Vagina (tissue), 2 donors: Measurements from ENCODE around the gene TSC22D1.

Experiments
- POLR2A ChIP-seq, 2 donors: fragments of 450-650 bp; IDR thresholded peaks; one replicate each; pipeline ENCODE4 v1.6.1; 2017; ENCODE audit warnings: antibody characterized with exemption in 2 of 2, mild to moderate bottlenecking in 2 of 2, moderate library complexity in 2 of 2
- POLR2AphosphoS5 ChIP-seq, 2 donors: sonication (generic); formaldehyde crosslinking; IDR thresholded peaks; one replicate each; pipeline ENCODE4 v1.9.0; 2017; ENCODE audit warnings: antibody characterized with exemption in 2 of 2, mild to moderate bottlenecking in 2 of 2, low read depth in 1 of 2; ENCODE audit not compliant: insufficient read depth in 1 of 2

DNA sequence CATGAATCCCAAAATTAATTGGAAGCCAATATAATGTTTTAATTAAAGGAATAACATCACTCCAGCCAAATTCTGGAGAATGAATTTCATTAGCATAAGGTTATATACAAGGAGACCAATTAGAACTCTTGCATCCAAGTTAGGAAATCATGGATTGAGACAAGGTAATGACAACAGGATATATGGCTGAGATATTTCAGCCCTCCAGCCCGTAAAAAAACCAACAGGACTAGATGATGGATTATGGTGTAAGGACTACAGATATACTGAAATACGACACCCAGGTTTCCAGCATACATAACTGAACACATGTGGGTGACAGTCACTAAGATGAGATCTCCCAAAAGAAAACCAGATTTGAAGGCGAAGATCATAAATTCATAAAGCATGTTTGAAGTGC, 56.5 kb downstream of the TSC22D1 start:
- TF ChIP-seq POLR2AphosphoS5 (IDR thresholded peaks at IDR 0.05; ENCODE audit: insufficient read depth in 1 of 2, low read depth in 1 of 2) (no peak), POLR2A (IDR thresholded peaks at IDR 0.05) (no peak)
